Erythroblast (primary cell): ENCODE results near the gene DEFB119.

ENCODE experiments used
- GATA1 ChIP-seq: IDR thresholded peaks from 2 replicates; pipeline ENCODE4 v1.6.1; 2011; ENCODE audit warnings: low read depth, mild to moderate bottlenecking, control low read depth, low read length, moderate library complexity
- POLR2A ChIP-seq: IDR thresholded peaks from 2 replicates; pipeline ENCODE4 v1.6.1; 2011; ENCODE audit warnings: mild to moderate bottlenecking, low read length

DNA sequence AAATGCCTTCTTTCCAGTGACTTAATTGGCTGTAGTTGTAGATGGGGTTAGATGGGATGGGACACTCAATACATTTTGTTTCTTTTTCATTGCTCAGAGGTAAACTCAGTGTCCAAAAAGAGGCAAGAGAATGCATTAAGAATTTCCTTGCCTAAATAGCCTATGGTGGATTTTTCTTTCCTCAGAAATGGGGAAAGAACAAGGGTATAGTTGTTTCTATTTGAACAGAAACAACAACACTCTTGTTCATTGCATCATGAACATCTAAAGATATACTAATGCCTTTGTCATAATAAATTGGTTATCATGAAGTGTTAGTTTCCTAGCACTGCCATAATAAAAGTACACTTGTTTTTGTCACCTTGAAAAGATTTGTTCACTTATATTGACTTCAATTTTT lies 35.4 kb upstream of the DEFB119 start:
- no peak for TF ChIP-seq POLR2A
- TF ChIP-seq GATA1 = no peak
